Epithelial cell of proximal tubule (primary cell): Measurements from ENCODE around the gene RBFOX2. TPM values are rescaled to one million over a fixed set of nuclear protein-coding genes. Genes with fewer than 3 reads are reported as not detected.

Source experiments
- DNase-seq: peaks from one replicate; pipeline ENCODE4 v3.0.0-alpha.2; 2011; ENCODE audit warnings: low read depth
- H3K4me3 ChIP-seq: 2 replicates; pipeline ENCODE4 v1.5.1; 2011; ENCODE audit warnings: low read depth, mild to moderate bottlenecking, low read length
- total RNA-seq: library from RNA; depleted of rRNA; stranded (reverse); fragments of >200 nt; gene quantifications from 2 replicates; pipeline ENCODE4 v1.2.3, GENCODE V29; 2015
- TF ChIP-seq, protein P1 (sequence below): conservative IDR thresholded peaks from 2 replicates; pipeline ENCODE4 v1.5.1; 2012; ENCODE audit warnings: low read depth, mild to moderate bottlenecking, low read length

Gene RBFOX2
- total RNA-seq, 1 donor from 2014 or later = 67.0 TPM

DNA sequence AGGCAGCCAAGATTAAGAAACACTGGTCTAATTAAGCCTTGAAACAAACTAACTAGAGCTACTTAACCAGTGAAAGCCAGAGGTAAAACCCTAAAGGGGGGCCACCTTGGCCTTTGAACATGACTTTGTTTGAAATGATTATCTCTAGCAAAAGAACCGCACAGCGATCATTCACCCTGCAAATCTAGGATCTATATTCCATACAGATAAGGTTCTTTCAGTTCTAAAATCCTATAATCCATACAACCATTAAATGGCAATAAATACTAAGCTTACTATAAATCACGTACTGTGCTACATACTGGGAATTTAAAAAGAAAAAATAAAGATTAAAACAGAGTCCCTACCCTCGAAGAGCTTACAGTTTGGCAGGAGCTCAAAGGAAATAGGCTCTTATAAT lies 40.6 kb downstream of the RBFOX2 start:
- H3K4me3 ChIP-seq = no peak overlapping the region
- no peak for DNase-seq
- TF ChIP-seq, protein P1, sequence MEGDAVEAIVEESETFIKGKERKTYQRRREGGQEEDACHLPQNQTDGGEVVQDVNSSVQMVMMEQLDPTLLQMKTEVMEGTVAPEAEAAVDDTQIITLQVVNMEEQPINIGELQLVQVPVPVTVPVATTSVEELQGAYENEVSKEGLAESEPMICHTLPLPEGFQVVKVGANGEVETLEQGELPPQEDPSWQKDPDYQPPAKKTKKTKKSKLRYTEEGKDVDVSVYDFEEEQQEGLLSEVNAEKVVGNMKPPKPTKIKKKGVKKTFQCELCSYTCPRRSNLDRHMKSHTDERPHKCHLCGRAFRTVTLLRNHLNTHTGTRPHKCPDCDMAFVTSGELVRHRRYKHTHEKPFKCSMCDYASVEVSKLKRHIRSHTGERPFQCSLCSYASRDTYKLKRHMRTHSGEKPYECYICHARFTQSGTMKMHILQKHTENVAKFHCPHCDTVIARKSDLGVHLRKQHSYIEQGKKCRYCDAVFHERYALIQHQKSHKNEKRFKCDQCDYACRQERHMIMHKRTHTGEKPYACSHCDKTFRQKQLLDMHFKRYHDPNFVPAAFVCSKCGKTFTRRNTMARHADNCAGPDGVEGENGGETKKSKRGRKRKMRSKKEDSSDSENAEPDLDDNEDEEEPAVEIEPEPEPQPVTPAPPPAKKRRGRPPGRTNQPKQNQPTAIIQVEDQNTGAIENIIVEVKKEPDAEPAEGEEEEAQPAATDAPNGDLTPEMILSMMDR = no peak

DNA sequence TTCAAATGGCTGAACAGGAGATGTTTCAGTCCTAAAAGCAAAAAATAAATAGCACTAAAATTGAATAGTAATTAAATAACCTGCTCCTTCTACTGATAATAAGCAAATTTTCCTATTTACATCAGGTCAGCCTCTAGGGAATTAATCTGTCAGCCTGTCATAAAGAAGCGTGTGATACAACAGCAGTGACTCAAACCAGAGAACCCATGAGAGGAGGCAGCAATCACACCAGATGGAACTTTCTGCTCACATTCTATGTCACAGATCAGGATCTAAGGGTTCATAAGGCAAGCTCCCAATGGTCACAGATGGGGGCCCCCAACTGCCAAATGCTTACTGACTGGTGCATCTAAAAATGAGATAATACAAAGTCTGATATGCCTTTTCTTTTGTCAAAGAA lies 41.1 kb downstream of the RBFOX2 start:
- H3K4me3 ChIP-seq = no peak overlapping the region
- DNase-seq = no peak
- TF ChIP-seq, protein P1 = no peak

DNA sequence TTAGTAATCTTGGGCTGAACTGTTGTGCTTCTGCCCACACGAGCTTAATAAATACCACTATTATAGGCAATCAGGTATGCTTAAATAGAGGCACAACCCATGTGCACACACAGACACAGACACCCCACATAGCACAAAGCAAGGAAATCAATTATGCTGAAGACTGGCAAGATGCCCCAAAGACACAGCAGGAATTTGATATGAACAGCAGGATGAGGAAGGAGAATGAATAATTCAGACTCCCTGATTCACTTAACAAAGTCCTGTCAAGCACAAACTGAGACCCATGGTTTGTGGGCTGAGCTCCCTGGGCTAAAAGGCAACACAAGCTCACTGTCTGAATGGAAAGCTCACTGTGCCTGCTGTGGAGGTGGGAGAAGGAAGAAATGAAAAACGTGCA lies 42.5 kb downstream of the RBFOX2 start:
- DNase-seq = no peak
- TF ChIP-seq, protein P1 = no peak
- no peak overlapping the region for H3K4me3 ChIP-seq

DNA sequence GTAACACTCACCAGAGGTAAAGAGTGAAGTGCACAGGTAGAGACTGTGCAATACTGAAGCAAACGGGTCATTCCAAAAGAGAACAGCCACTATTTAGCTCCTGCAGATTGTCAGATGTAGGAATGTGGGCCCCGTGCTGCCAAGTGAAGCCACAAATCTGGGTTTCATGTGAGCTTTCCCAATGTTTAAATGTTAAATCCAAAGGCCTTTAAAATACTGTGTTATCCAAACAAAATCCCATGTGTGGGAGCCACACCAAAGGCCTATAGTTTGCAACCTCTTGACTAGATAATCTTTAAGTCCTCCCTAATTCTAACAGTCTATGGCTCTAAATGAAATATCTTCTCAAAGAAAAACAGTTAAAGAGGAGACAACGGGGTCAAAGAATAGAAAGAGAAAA lies 43.3 kb downstream of the RBFOX2 start:
- no peak overlapping the region for H3K4me3 ChIP-seq
- no peak for DNase-seq
- TF ChIP-seq, protein P1 = no peak

DNA sequence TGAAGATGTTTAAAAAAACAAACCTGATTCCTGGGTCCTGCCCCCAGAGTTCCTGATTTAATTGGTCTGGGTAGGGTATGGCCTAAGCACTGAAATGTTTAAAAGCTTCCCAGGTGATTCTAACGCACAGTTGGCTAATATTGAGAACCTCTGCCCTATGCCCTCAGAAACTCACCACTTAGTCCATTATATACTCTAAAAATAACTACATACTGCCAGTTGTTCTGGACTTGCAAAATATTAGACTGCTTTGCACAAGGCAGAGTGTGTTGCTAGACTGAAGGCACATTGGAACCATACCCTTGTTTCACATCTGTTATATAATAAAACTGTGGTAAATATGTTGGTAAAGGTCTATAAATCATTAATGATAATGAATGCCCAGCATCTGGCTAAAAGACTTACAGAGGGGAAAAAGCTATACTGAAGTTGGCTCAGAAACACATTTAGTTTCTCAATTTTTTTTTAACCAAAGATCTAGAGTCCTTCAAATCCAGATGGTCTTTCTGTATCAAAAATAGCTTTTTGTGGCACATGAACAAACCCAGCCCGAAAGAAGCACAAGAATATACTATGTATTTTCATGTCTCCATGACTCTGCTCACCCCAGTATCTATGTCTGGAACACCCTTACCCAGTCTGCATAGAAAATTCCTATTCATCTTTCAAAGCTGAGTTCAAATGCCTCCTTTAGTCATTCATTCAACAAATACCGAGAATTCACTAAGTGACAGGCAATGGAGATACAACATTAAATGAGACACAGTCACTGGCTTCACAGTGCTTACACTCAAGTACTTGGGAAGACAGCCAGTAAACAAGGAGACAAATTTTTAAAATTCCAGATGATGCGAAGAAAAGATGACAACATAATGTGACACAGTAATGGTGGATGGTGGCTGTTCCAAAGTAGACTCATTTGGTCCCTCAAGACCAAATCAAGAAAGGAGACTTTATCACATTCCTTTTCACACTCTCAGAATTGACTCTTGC lies 44.1 kb downstream of the RBFOX2 start:
- no peak overlapping the region for H3K4me3 ChIP-seq
- no peak for DNase-seq
- TF ChIP-seq, protein P1 = no peak

DNA sequence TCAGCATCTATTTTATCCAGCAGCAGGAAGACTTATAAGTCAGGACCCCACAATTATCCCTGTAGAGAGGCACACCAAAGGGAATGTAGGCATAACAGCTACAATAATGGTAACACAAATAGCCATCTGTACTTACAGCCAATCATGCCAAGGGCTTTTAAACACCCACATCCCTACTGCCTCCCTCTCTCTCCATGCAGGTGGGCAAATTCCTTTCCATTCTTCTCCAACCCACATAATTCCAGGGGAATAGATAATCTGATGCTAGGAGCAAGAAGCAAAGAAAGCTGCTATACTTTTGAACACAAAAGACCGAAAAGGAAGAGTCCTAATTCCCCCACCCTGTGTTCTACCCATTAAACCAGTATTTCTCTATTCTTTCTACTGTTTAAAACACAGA lies 46.7 kb downstream of the RBFOX2 start:
- no peak for DNase-seq
- no peak overlapping the region for H3K4me3 ChIP-seq
- TF ChIP-seq, protein P1 = no peak

GRCh38 chr22:35978889-35979288 lies 49.7 kb downstream of the RBFOX2 start:
- H3K4me3 ChIP-seq = no peak overlapping the region
- TF ChIP-seq, protein P1 = no peak
- no peak for DNase-seq
